Spleen (tissue), 11 donors: ENCODE data around the gene ZNF577. TPM values are rescaled to one million over a fixed set of nuclear protein-coding genes. Genes with fewer than 3 reads are reported as not detected.
A peak's percentile ranks its signal among the peaks of the same experiment; 100 is the strongest.

Experiments used
- DNase-seq: peaks from one replicate; pipeline ENCODE4 v3.0.0-alpha.2; 2020
- H3K27ac ChIP-seq, 8 donors: fragments of 200-600 bp; sonication (generic) in 7 of 8; 1 replicate in 4 of 8; 2 replicates in 4 of 8; pipeline versions ENCODE4 v1.5.0 to v1.8.0; 2016 to 2021; ENCODE audit warnings: inconsistent platforms in 4 of 8, mild to moderate bottlenecking in 4 of 8, moderate library complexity in 1 of 8
- H3K27me3 ChIP-seq, 7 donors: fragments of 200-600 bp; sonication (generic) in 6 of 7; replicated peaks in 1 of 7; 1 replicate in 4 of 7; 2 replicates in 3 of 7; pipeline versions ENCODE4 v1.5.0 to v1.8.0; 2016 to 2021; ENCODE audit warnings: inconsistent platforms in 3 of 7, mild to moderate bottlenecking in 1 of 7
- H3K36me3 ChIP-seq, 6 donors: fragments of 200-600 bp; sonication (generic) in 5 of 6; 1 replicate in 4 of 6; 2 replicates in 2 of 6; pipeline versions ENCODE4 v1.5.0 to v1.8.0; 2016 to 2021; ENCODE audit warnings: inconsistent platforms in 2 of 6
- H3K4me1 ChIP-seq, 6 donors: fragments of 200-600 bp; sonication (generic) in 5 of 6; 1 replicate in 3 of 6; 2 replicates in 3 of 6; pipeline versions ENCODE4 v1.5.0 to v1.8.0; 2016 to 2021; ENCODE audit warnings: inconsistent platforms in 3 of 6
- H3K4me3 ChIP-seq, 8 donors: fragments of 200-600 bp; sonication (generic) in 7 of 8; 1 replicate in 4 of 8; 2 replicates in 4 of 8; pipeline versions ENCODE4 v1.5.0 to v1.8.0; 2016 to 2021; ENCODE audit warnings: inconsistent platforms in 4 of 8, mild to moderate bottlenecking in 4 of 8, moderate library complexity in 2 of 8
- H3K9me3 ChIP-seq, 8 donors: fragments of 200-600 bp; sonication (generic) in 7 of 8; 1 replicate in 4 of 8; 2 replicates in 4 of 8; pipeline versions ENCODE4 v1.5.0 to v1.8.0; 2016 to 2021; ENCODE audit warnings: inconsistent platforms in 4 of 8
- POLR2A ChIP-seq, 3 donors: fragments of 450-650 bp; IDR thresholded peaks; one replicate each; pipeline ENCODE4 v1.5.1; 2017; ENCODE audit warnings: antibody characterized with exemption in 3 of 3, mild to moderate bottlenecking in 1 of 3
- POLR2AphosphoS5 ChIP-seq, 3 donors: sonication (generic); formaldehyde crosslinking; IDR thresholded peaks; one replicate each; pipeline ENCODE4 v1.5.1; 2017; ENCODE audit warnings: antibody characterized with exemption in 3 of 3
- WGBS, 5 donors: extraction: QIAGEN DNeasy Blood & Tissue Kit in 3 of 5; methylation state at CpG; one replicate each; pipeline versions ENCODE4 v1.1.5 to v1.1.7; 2013 to 2018; 5-methylcytosine and 5-hydroxymethylcytosine counted together
- intact Hi-C: fragments of 100-400 bp; cut with DNase I; formaldehyde crosslinking; loops from one replicate; pipeline ENCODE4 v1.15.0; 2023; ENCODE audit warnings: low total_unique reads
- polyA plus RNA-seq, 3 donors: library from polyadenylated mRNA; stranded (reverse); fragments of 200-250 nt; gene quantifications; one replicate each; pipeline ENCODE4 v1.2.1, GENCODE V29; 2013
- total RNA-seq, 7 donors: library from RNA; depleted of rRNA in 3 of 7; stranded (reverse); fragments of >200 nt in 3 of 7; fragmentation: NEBNext Ultra II Directional in 4 of 7; extraction: Animal tissue kit (Norgen Biotek cat#: 25700) in 4 of 7; gene quantifications; one replicate each; pipeline versions ENCODE4 v1.1.0 to v1.2.1, GENCODE V29; 2016 to 2021
- TF ChIP-seq, protein P1 (sequence below), 11 experiments: fragments of 200-600 bp in 7 of 11; fragments of 450-650 bp in 4 of 11; sonication (generic) in 4 of 11; IDR thresholded peaks in 8 of 11; conservative IDR thresholded peaks in 3 of 11; 1 replicate in 7 of 11; 2 replicates in 4 of 11; pipeline versions ENCODE4 v1.4.0 to v1.8.0; 2016 to 2021; ENCODE audit warnings: antibody characterized with exemption in 11 of 11, inconsistent platforms in 4 of 11, mild to moderate bottlenecking in 1 of 11
- donor health status: healthy with polysubstance abuse.
- donor health status: DM: no; HTN: no; CAD: no; lungs with moderate emphysema.
- donor health status: DM: no; HTN: no; CAD: no.
- donor health status: Bipolar disorder and iron deficiency.
- donor health status: healthy.
- donor health status: DM: no; HTN: no; CAD: no.
- donor health status: DM: yes; HTN: yes; CAD: no.

ZNF577 gene
- total and polyA plus RNA-seq, 10 donors = 11.4 to 31.7 (median 19.3) TPM

- H3K9me3 ChIP-seq = peaks cover 0 to 47% (median 30%) of the 10 kb centered on the region in 8 donors
- TF ChIP-seq POLR2AphosphoS5 (IDR thresholded peaks at IDR 0.05) (no peak), POLR2A (IDR thresholded peaks at IDR 0.05) (no peak)
- TF ChIP-seq, protein P1, sequence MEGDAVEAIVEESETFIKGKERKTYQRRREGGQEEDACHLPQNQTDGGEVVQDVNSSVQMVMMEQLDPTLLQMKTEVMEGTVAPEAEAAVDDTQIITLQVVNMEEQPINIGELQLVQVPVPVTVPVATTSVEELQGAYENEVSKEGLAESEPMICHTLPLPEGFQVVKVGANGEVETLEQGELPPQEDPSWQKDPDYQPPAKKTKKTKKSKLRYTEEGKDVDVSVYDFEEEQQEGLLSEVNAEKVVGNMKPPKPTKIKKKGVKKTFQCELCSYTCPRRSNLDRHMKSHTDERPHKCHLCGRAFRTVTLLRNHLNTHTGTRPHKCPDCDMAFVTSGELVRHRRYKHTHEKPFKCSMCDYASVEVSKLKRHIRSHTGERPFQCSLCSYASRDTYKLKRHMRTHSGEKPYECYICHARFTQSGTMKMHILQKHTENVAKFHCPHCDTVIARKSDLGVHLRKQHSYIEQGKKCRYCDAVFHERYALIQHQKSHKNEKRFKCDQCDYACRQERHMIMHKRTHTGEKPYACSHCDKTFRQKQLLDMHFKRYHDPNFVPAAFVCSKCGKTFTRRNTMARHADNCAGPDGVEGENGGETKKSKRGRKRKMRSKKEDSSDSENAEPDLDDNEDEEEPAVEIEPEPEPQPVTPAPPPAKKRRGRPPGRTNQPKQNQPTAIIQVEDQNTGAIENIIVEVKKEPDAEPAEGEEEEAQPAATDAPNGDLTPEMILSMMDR (IDR thresholded peaks at IDR 0.05 in 8 of 11, conservative IDR thresholded peaks at IDR 0.05 in 3 of 11) = no peak
- peaks cover 0 to 33% (median under 1%) of the 10 kb centered on the region in 6 donors for H3K4me1 ChIP-seq
- H3K36me3 ChIP-seq = no peaks in the 10 kb centered on the region
- DNase-seq = no peak
- H3K27ac ChIP-seq = peak overlapping the region in 4 of 8 donors; percentile 11 to 54 (median 38)
- 60 to 82% (median 63%) methylated on average over 2 of the region's 2 CpGs for whole genome bisulfite sequencing, 5 donors
- no peak overlapping the region for H3K4me3 ChIP-seq
- H3K27me3 ChIP-seq = no peaks in the 10 kb centered on the region
- intact Hi-C loops = no loop called here
Observed at GRCh38 chr19:51822325-51822724, 65.4 kb downstream of the ZNF577 start.

GRCh38 chr19:51821921-51822320, 65.8 kb downstream of the ZNF577 start:
- H3K27me3 ChIP-seq = no peaks in the 10 kb centered on the region
- TF ChIP-seq POLR2A (IDR thresholded peaks at IDR 0.05) (no peak), POLR2AphosphoS5 (IDR thresholded peaks at IDR 0.05) (no peak)
- TF ChIP-seq, protein P1 (IDR thresholded peaks at IDR 0.05 in 8 of 11, conservative IDR thresholded peaks at IDR 0.05 in 3 of 11) = no peak
- H3K4me3 ChIP-seq = no peak overlapping the region
- intact Hi-C loops = no loop called here
- DNase-seq = no peak
- H3K4me1 ChIP-seq = peaks cover 0 to 37% (median 1%) of the 10 kb centered on the region in 6 donors
- H3K9me3 ChIP-seq = peaks cover 0 to 43% (median 26%) of the 10 kb centered on the region in 8 donors
- H3K27ac ChIP-seq = peak overlapping the region in 4 of 8 donors; percentile 10 to 54 (median 38)
- H3K36me3 ChIP-seq = no peaks in the 10 kb centered on the region

GRCh38 chr19:51821456-51821855, 66.3 kb downstream of the ZNF577 start:
- H3K9me3 ChIP-seq = peaks cover 0 to 42% (median 21%) of the 10 kb centered on the region in 8 donors
- no peak for DNase-seq
- H3K4me3 ChIP-seq = no peak overlapping the region
- peak overlapping the region in 3 of 8 donors; percentile 10 to 54 (median 33) for H3K27ac ChIP-seq
- H3K36me3 ChIP-seq = no peaks in the 10 kb centered on the region
- TF ChIP-seq, protein P1 (IDR thresholded peaks at IDR 0.05 in 8 of 11, conservative IDR thresholded peaks at IDR 0.05 in 3 of 11) = no peak
- TF ChIP-seq POLR2A (IDR thresholded peaks at IDR 0.05) (no peak), POLR2AphosphoS5 (IDR thresholded peaks at IDR 0.05) (no peak)
- H3K27me3 ChIP-seq = no peaks in the 10 kb centered on the region
- H3K4me1 ChIP-seq = peaks cover 0 to 42% (median 1%) of the 10 kb centered on the region in 6 donors
- intact Hi-C loops = no loop called here
- WGBS, 5 donors = 51 to 76% (median 57%) methylated on average over 3 of the region's 3 CpGs

Other genes with a start within 250 kb of the ZNF577 start
- gene SIGLEC14, start 241.1 kb downstream of the ZNF577 start, total RNA-seq = 100 to 1,000 TPM in 1 of 7 donors, 10 to 100 TPM in 4, not detected in 2; 40.1 to 101 (median 84.4) TPM
- 10 to 100 TPM; 13.3 to 20.8 (median 15.9) TPM for gene SIGLEC14, start 241.1 kb downstream of the ZNF577 start, polyA plus RNA-seq
- 10 to 100 TPM; 16.4 to 29.3 (median 20.1) TPM for gene SPACA6, start 194.6 kb downstream of the ZNF577 start, total RNA-seq
- 10 to 100 TPM in 2 of 3 donors, 1 to 10 TPM in 1; 9.6 to 44.2 (median 20.2) TPM for gene SPACA6, start 194.6 kb downstream of the ZNF577 start, polyA plus RNA-seq
- gene HAS1, start 164.0 kb downstream of the ZNF577 start, total RNA-seq = under 1 TPM in 2 of 7 donors, not detected in 5; 0.22 to 0.54 TPM
- gene HAS1, start 164.0 kb downstream of the ZNF577 start, polyA plus RNA-seq = under 1 TPM in 2 of 3 donors, not detected in 1; 0.11 to 0.58 TPM
- 100 to 1,000 TPM; 103 to 344 (median 144) TPM for gene FPR1, start 136.1 kb downstream of the ZNF577 start, total RNA-seq
- 10 to 100 TPM in 2 of 3 donors, 1 to 10 TPM in 1; 7.2 to 24.1 (median 12.2) TPM for gene FPR1, start 136.1 kb downstream of the ZNF577 start, polyA plus RNA-seq
- 10 to 100 TPM; 18.6 to 88.0 (median 37.1) TPM for gene FPR2, start 126.8 kb downstream of the ZNF577 start, total RNA-seq
- gene FPR2, start 126.8 kb downstream of the ZNF577 start, polyA plus RNA-seq = 1 to 10 TPM; 1.5 to 3.8 (median 2.0) TPM
- gene FPR3, start 92.8 kb downstream of the ZNF577 start, total RNA-seq = 10 to 100 TPM in 5 of 7 donors, 1 to 10 TPM in 2; 3.4 to 19.7 (median 13.5) TPM
- gene FPR3, start 92.8 kb downstream of the ZNF577 start, polyA plus RNA-seq = 1 to 10 TPM; 3.9 to 5.4 (median 3.9) TPM
- 10 to 100 TPM; 13.1 to 19.7 (median 14.4) TPM for gene ZNF649, start 17.1 kb upstream of the ZNF577 start, total RNA-seq
- 1 to 10 TPM; 3.4 to 4.3 (median 3.5) TPM for gene ZNF649, start 17.1 kb upstream of the ZNF577 start, polyA plus RNA-seq
- gene ZNF613, start 39.5 kb upstream of the ZNF577 start, total RNA-seq = 10 to 100 TPM in 1 of 7 donors, 1 to 10 TPM in 6; 4.9 to 11.6 (median 7.0) TPM
- gene ZNF613, start 39.5 kb upstream of the ZNF577 start, polyA plus RNA-seq = 1 to 10 TPM; 2.8 to 4.0 (median 3.2) TPM
- gene ZNF350, start 98.9 kb upstream of the ZNF577 start, total RNA-seq = 10 to 100 TPM; 17.7 to 26.0 (median 20.2) TPM
- 10 to 100 TPM in 1 of 3 donors, 1 to 10 TPM in 2; 7.9 to 11.3 (median 8.1) TPM for gene ZNF350, start 98.9 kb upstream of the ZNF577 start, polyA plus RNA-seq
- gene ZNF615, start 120.3 kb upstream of the ZNF577 start, total RNA-seq = 10 to 100 TPM in 6 of 7 donors, 1 to 10 TPM in 1; 10.0 to 19.9 (median 12.3) TPM
- 1 to 10 TPM; 2.0 to 3.5 (median 3.1) TPM for gene ZNF615, start 120.3 kb upstream of the ZNF577 start, polyA plus RNA-seq
- gene ZNF614, start 140.4 kb upstream of the ZNF577 start, total RNA-seq = 10 to 100 TPM in 3 of 7 donors, 1 to 10 TPM in 4; 6.3 to 10.9 (median 9.4) TPM
- gene ZNF614, start 140.4 kb upstream of the ZNF577 start, polyA plus RNA-seq = 1 to 10 TPM; 3.0 to 4.1 (median 4.1) TPM
- gene ZNF432, start 160.9 kb upstream of the ZNF577 start, total RNA-seq = 10 to 100 TPM in 6 of 7 donors, 1 to 10 TPM in 1; 9.1 to 20.8 (median 11.6) TPM
- gene ZNF432, start 160.9 kb upstream of the ZNF577 start, polyA plus RNA-seq = 10 to 100 TPM in 1 of 3 donors, 1 to 10 TPM in 2; 4.5 to 10.6 (median 7.2) TPM
- 10 to 100 TPM; 19.6 to 39.9 (median 29.1) TPM for gene ZNF841, start 207.8 kb upstream of the ZNF577 start, total RNA-seq
- gene ZNF841, start 207.8 kb upstream of the ZNF577 start, polyA plus RNA-seq = 10 to 100 TPM in 2 of 3 donors, 1 to 10 TPM in 1; 6.0 to 15.0 (median 13.3) TPM